Measurements from ENCODE around the gene AFAP1L1.
"Not testable (repeated sequence)": the region's sequence is repeated elsewhere in the genome, so short reads cannot be mapped to it uniquely, and the experiment has no call there.

The AFAP1L1 gene

GRCh38 chr5:149375434-149375833 lies 103.8 kb downstream of the AFAP1L1 start:
- no peak for DNase-seq

GRCh38 chr5:149376104-149376503 lies 104.4 kb downstream of the AFAP1L1 start:
- DNase-seq = no peak

- DNase-seq = no peak
Observed at GRCh38 chr5:149376711-149377447, 105.2 kb downstream of the AFAP1L1 start.

- DNase-seq = no peak
Observed at GRCh38 chr5:149378241-149378820, 106.7 kb downstream of the AFAP1L1 start.

GRCh38 chr5:149379177-149379761 lies 107.6 kb downstream of the AFAP1L1 start, which contains the start of gene IL17B:
TSS of gene IL17B (minus strand) at chr5:149379292. CDS start at chr5:149379225, 67 bp downstream.
- DNase-seq = no peak

- DNase-seq = no peak
Observed at GRCh38 chr5:149379818-149380374, 108.2 kb downstream of the AFAP1L1 start.

GRCh38 chr5:149380466-149381121 lies 108.9 kb downstream of the AFAP1L1 start:
- DNase-seq = no peak

- no peak for DNase-seq
Observed at GRCh38 chr5:149381261-149381985, 109.8 kb downstream of the AFAP1L1 start.

GRCh38 chr5:149381986-149382338 lies 110.3 kb downstream of the AFAP1L1 start:
- peak; percentile 35 to 82 for DNase-seq

- no peak for DNase-seq
Observed at GRCh38 chr5:149382517-149383220, 111.0 kb downstream of the AFAP1L1 start.

- no peak for DNase-seq
Observed at GRCh38 chr5:149383399-149383798, 111.7 kb downstream of the AFAP1L1 start.

GRCh38 chr5:149386166-149386565 lies 114.5 kb downstream of the AFAP1L1 start:
- DNase-seq = no peak

GRCh38 chr5:149387081-149387631 lies 115.5 kb downstream of the AFAP1L1 start:
- peak in 1 of 2 donors; percentile 17 for DNase-seq

GRCh38 chr5:149387982-149388381 lies 116.3 kb downstream of the AFAP1L1 start:
- no peak for DNase-seq

GRCh38 chr5:149388498-149389190 lies 117.0 kb downstream of the AFAP1L1 start:
- no peak for DNase-seq

- DNase-seq = no peak
Observed at GRCh38 chr5:149389552-149390495, 118.2 kb downstream of the AFAP1L1 start.

GRCh38 chr5:149391076-149391475 lies 119.4 kb downstream of the AFAP1L1 start:
- DNase-seq = not testable (repeated sequence)
